IMR-90 (cell line): ENCODE measurements around the gene AP2B1. TPM values are rescaled to one million over a fixed set of nuclear protein-coding genes. Genes with fewer than 3 reads are reported as not detected.
A peak's percentile ranks its signal among the peaks of the same experiment; 100 is the strongest.

ENCODE experiments used
- ATAC-seq: fragments of 200-7000 bp; cut with Tn5 transposase; 2 replicates; pipeline ENCODE4 v1.9.1; 2020; ENCODE audit warnings: low read depth, mild to moderate bottlenecking, moderate library complexity
- BruUV-seq: library from RNA; stranded (reverse); fragments of 400-500 nt; replicated peaks from 2 replicates; lab custom pipeline; 2021; lab: Mats Ljungman, UMichigan
- CTCF ChIA-PET: fragments of 300-600 bp; formaldehyde crosslinking; extraction: SDS; loops from one replicate; lab custom pipeline; 2021; ENCODE audit warnings: antibody characterized with exemption; lab: Yijun Ruan, JAX
- POLR2A ChIA-PET: fragments of 300-600 bp; sonication (Branson Sonifier 250); formaldehyde crosslinking; loops from one replicate; lab custom pipeline; 2022; ENCODE audit warnings: antibody characterized with exemption; ENCODE audit not compliant: unreplicated experiment; lab: Charles Lee
- DNase-seq: peaks from one replicate; pipeline ENCODE4 v3.0.0; 2013
- H2AFZ ChIP-seq: replicated peaks from 2 replicates; pipeline ENCODE3; 2013; ENCODE audit warnings: low read length, mild to moderate bottlenecking; ENCODE audit not compliant: poor library complexity
- H2AK5ac ChIP-seq: 2 replicates; pipeline ENCODE4 v1.6.1; 2013; ENCODE audit warnings: low read depth, low read length, inconsistent platforms
- H2AK9ac ChIP-seq: replicated peaks from 2 replicates; pipeline ENCODE3; 2013; ENCODE audit warnings: mild to moderate bottlenecking, low read depth, low read length, moderate library complexity; ENCODE audit not compliant: poor library complexity
- H2BK120ac ChIP-seq: 2 replicates; pipeline ENCODE4 v1.6.1; 2013; ENCODE audit warnings: low read depth, low read length, inconsistent platforms
- H2BK15ac ChIP-seq: 3 replicates; pipeline ENCODE4 v1.6.1; 2013; ENCODE audit warnings: low read depth, low read length, inconsistent platforms
- H2BK20ac ChIP-seq: 2 replicates; pipeline ENCODE4 v1.6.1; 2013; ENCODE audit warnings: low read depth, mild to moderate bottlenecking, inconsistent platforms, low read length, moderate library complexity
- H2BK5ac ChIP-seq: 2 replicates; pipeline ENCODE4 v1.6.1; 2013; ENCODE audit warnings: mild to moderate bottlenecking, low read depth, low read length, inconsistent platforms; ENCODE audit not compliant: poor library complexity, severe bottlenecking
- H3K14ac ChIP-seq: replicated peaks from 2 replicates; pipeline ENCODE4 v1.6.1; 2013; ENCODE audit warnings: low read depth, low read length, inconsistent platforms
- H3K18ac ChIP-seq: 2 replicates; pipeline ENCODE4 v1.6.1; 2013; ENCODE audit warnings: low read depth, low read length, control low read depth
- H3K23ac ChIP-seq: 2 replicates; pipeline ENCODE4 v1.6.1; 2013; ENCODE audit warnings: low read depth, low read length, inconsistent platforms
- H3K27ac ChIP-seq: 2 replicates; pipeline ENCODE4 v1.5.1; 2013; ENCODE audit warnings: mild to moderate bottlenecking, control low read depth, low read length; ENCODE audit not compliant: insufficient read depth
- H3K27me3 ChIP-seq: 2 replicates; pipeline ENCODE4 v1.6.1; 2013; ENCODE audit warnings: low read length; ENCODE audit not compliant: control insufficient read depth, insufficient read depth
- H3K36me3 ChIP-seq: 2 replicates; pipeline ENCODE4 v1.6.1; 2013; ENCODE audit warnings: low read length, mixed read lengths; ENCODE audit not compliant: control insufficient read depth, insufficient read depth
- H3K4ac ChIP-seq: 2 replicates; pipeline ENCODE4 v1.6.1; 2013; ENCODE audit warnings: low read depth, low read length, inconsistent platforms
- H3K4me1 ChIP-seq: 2 replicates; pipeline ENCODE4 v1.6.1; 2013; ENCODE audit warnings: low read length, mixed read lengths; ENCODE audit not compliant: control insufficient read depth, insufficient read depth
- H3K4me2 ChIP-seq: 2 replicates; pipeline ENCODE4 v1.6.1; 2013; ENCODE audit warnings: low read depth, mild to moderate bottlenecking, control low read depth, low read length, moderate library complexity
- H3K4me3 ChIP-seq: 2 replicates; pipeline ENCODE4 v1.5.1; 2013; ENCODE audit warnings: low read depth, mild to moderate bottlenecking, control low read depth, low read length, moderate library complexity; ENCODE audit not compliant: insufficient read depth
- H3K56ac ChIP-seq: 2 replicates; pipeline ENCODE4 v1.6.1; 2013; ENCODE audit warnings: low read length, inconsistent platforms; ENCODE audit not compliant: insufficient read depth; ENCODE audit errors: extremely low read depth
- H3K79me1 ChIP-seq, 2 experiments: 2 replicates each; pipeline ENCODE4 v1.6.1; 2013; ENCODE audit warnings: low read length in 2 of 2, inconsistent platforms in 1 of 2, low read depth in 1 of 2
- H3K9ac ChIP-seq: 2 replicates; pipeline ENCODE4 v1.6.1; 2013; ENCODE audit warnings: low read depth, low read length, control low read depth
- H3K9me1 ChIP-seq: 2 replicates; pipeline ENCODE4 v1.6.1; 2013; ENCODE audit warnings: low read length, inconsistent platforms; ENCODE audit not compliant: insufficient read depth
- H3K9me3 ChIP-seq: 2 replicates; pipeline ENCODE4 v1.6.1; 2013; ENCODE audit warnings: low read length; ENCODE audit not compliant: control insufficient read depth, insufficient read depth
- H4K20me1 ChIP-seq: 2 replicates; pipeline ENCODE4 v1.6.1; 2013; ENCODE audit warnings: low read length, inconsistent platforms; ENCODE audit not compliant: insufficient read depth
- H4K5ac ChIP-seq: 2 replicates; pipeline ENCODE4 v1.6.1; 2013; ENCODE audit warnings: mild to moderate bottlenecking, low read depth, low read length, control low read depth
- H4K8ac ChIP-seq, 2 experiments: 2 replicates each; pipeline ENCODE4 v1.6.1; 2013; ENCODE audit warnings: low read depth in 2 of 2, low read length in 2 of 2, control low read depth in 1 of 2, inconsistent platforms in 1 of 2
- H4K91ac ChIP-seq: 2 replicates; pipeline ENCODE4 v1.6.1; 2013; ENCODE audit warnings: low read depth, low read length, inconsistent platforms; ENCODE audit not compliant: insufficient read depth
- BHLHE40 ChIP-seq: fragments of 150-350 bp; IDR thresholded peaks from 2 replicates; pipeline ENCODE4 v1.6.1; 2016; ENCODE audit warnings: mild to moderate bottlenecking, low read depth, low read length
- CEBPB ChIP-seq: IDR thresholded peaks from 2 replicates; pipeline ENCODE4 v1.6.1; 2012; ENCODE audit warnings: low read depth, low read length, improper control_type of control experiment
- CHD1 ChIP-seq: IDR thresholded peaks from 2 replicates; pipeline ENCODE4 v1.6.1; 2012; ENCODE audit warnings: low read depth, low read length, improper control_type of control experiment
- CTCF ChIP-seq: conservative IDR thresholded peaks from 2 replicates; pipeline ENCODE4 v1.5.1; 2012; ENCODE audit warnings: mild to moderate bottlenecking, low read depth, low read length, improper control_type of control experiment
- ELK1 ChIP-seq: fragments of 150-350 bp; IDR thresholded peaks from 2 replicates; pipeline ENCODE4 v1.6.1; 2016; ENCODE audit warnings: low read depth, mild to moderate bottlenecking, low read length, moderate library complexity, borderline replicate concordance
- FOS ChIP-seq: fragments of 150-350 bp; IDR thresholded peaks from 2 replicates; pipeline ENCODE4 v1.6.1; 2016; ENCODE audit warnings: low read depth, low read length
- MAFK ChIP-seq: IDR thresholded peaks from 2 replicates; pipeline ENCODE4 v1.6.1; 2012; ENCODE audit warnings: low read depth, low read length, improper control_type of control experiment
- MAZ ChIP-seq: IDR thresholded peaks from 2 replicates; pipeline ENCODE4 v1.6.1; 2012; ENCODE audit warnings: low read depth, mild to moderate bottlenecking, low read length, improper control_type of control experiment, moderate library complexity, borderline replicate concordance
- NFE2L2 ChIP-seq: fragments of 150-350 bp; IDR thresholded peaks from 2 replicates; pipeline ENCODE4 v1.6.1; 2016; ENCODE audit warnings: low read depth, mild to moderate bottlenecking, low read length
- POLR2A ChIP-seq: IDR thresholded peaks from 2 replicates; pipeline ENCODE4 v1.6.1; 2012; ENCODE audit warnings: mild to moderate bottlenecking, low read depth, low read length
- RAD21 ChIP-seq: IDR thresholded peaks from 2 replicates; pipeline ENCODE4 v1.6.1; 2012; ENCODE audit warnings: low read length, improper control_type of control experiment
- RFX5 ChIP-seq: IDR thresholded peaks from 2 replicates; pipeline ENCODE4 v1.8.0; 2012; ENCODE audit warnings: low read depth, mild to moderate bottlenecking, low read length, moderate library complexity
- SMC3 ChIP-seq: fragments of 150-350 bp; IDR thresholded peaks from 2 replicates; pipeline ENCODE4 v1.6.1; 2016; ENCODE audit warnings: low read depth, mild to moderate bottlenecking, antibody characterized with exemption, low read length, moderate library complexity
- USF2 ChIP-seq: fragments of 150-350 bp; IDR thresholded peaks from 2 replicates; pipeline ENCODE4 v1.6.1; 2017; ENCODE audit warnings: mild to moderate bottlenecking, antibody characterized with exemption, low read length, low read depth
- WGBS, 2 experiments: methylation state at CpG; one replicate each; pipeline versions ENCODE4 v1.1.5 to v1.1.7; 2013; ENCODE audit warnings: missing lambda C conversion rate in 2 of 2; ENCODE audit not compliant: insufficient read length in 1 of 2; ENCODE audit errors: extremely low coverage in 2 of 2; 5-methylcytosine and 5-hydroxymethylcytosine counted together
- dilution Hi-C: fragments of 300-500 bp; cut with HindIII; formaldehyde crosslinking; loops from one replicate; pipeline ENCODE4 v1.14.3; 2018; ENCODE audit warnings: low sequenced_read_pairs; ENCODE audit not compliant: unreplicated experiment
- in situ Hi-C: fragments of 300-500 bp; cut with MboI; formaldehyde crosslinking; loops from 3 replicates; pipeline ENCODE4 v1.14.3; 2019; ENCODE audit warnings: low sequenced_read_pairs, inconsistent platforms, mixed read lengths
- intact Hi-C: fragments of 100-400 bp; cut with micrococcal nuclease; formaldehyde crosslinking; loops from 2 replicates; pipeline ENCODE4 v1.10.0; 2022
- polyA plus RNA-seq, 3 experiments: library from polyadenylated mRNA; depleted of rRNA; stranded (reverse); fragments of >200 nt; gene quantifications; 2 replicates each; pipeline ENCODE4 v1.2.3, GENCODE V29; 2012; ENCODE audit warnings: low replicate concordance in 1 of 3
- total RNA-seq: library from RNA; depleted of rRNA; stranded (reverse); fragments of >200 nt; gene quantifications from 2 replicates; pipeline ENCODE4 v1.2.3, GENCODE V29; 2012

Gene AP2B1
- total and polyA plus RNA-seq, 2 of the 4 experiments (the other 2 are of a cell fraction), result 102 to 125 TPM

- 0 out of 2 replicates have a peak, but pooled peaks cover 3% of the 10 kb centered on the region for H4K20me1 ChIP-seq
- H2BK120ac ChIP-seq, result no peak overlapping the region
- peaks cover 4% of the 10 kb centered on the region; the same call in 1 of the 2 replicates for H3K9me1 ChIP-seq
- H2BK15ac ChIP-seq, result no peak overlapping the region
- 0 out of 2 replicates have a peak overlapping the region, but pooled peaks have one; percentile 2 for H2AK5ac ChIP-seq
- dilution Hi-C loops, result no loop called here
- peak overlapping the region; percentile 90 for H3K4me2 ChIP-seq
- intact Hi-C loops, result no loop called here
- peak overlapping the region; percentile 73 for H2AFZ ChIP-seq
- H3K4me1 ChIP-seq, result peaks cover 4% of the 10 kb centered on the region
- H3K27ac ChIP-seq, result no peak overlapping the region
- H4K5ac ChIP-seq, result no peak overlapping the region
- peak overlapping the region; percentile 35 for H2AK9ac ChIP-seq
- no peak overlapping the region for H4K8ac ChIP-seq
- H2BK5ac ChIP-seq, result no peak overlapping the region
- no peak overlapping the region for H3K4ac ChIP-seq
- H3K18ac ChIP-seq, result no peak overlapping the region
- H2BK20ac ChIP-seq, result no peak overlapping the region
- no peak overlapping the region; the same call in 1 of the 2 replicates for H3K14ac ChIP-seq
- no peaks in the 10 kb centered on the region for H3K9me3 ChIP-seq
- peaks cover 0 to 10% of the 10 kb centered on the region in 2 experiments; a peak in 2 of 4 replicates for H3K79me1 ChIP-seq
- BruUV-seq, result no TSS peak
- no peaks in the 10 kb centered on the region for H3K36me3 ChIP-seq
- CTCF ChIA-PET, result interaction anchor here (0.6 kb wide), 2 partner anchors 42 to 119 kb away, joined by 3 read pairs; no protein-coding TSS in a partner anchor
- DNase-seq (no peak), ATAC-seq (peak; percentile 52)
- H4K91ac ChIP-seq, result no peak overlapping the region
- in situ Hi-C loops, result loop anchor here (25.0 kb wide), 1 partner anchor 370 kb away; the partner anchor contains the start of gene SLFN11
- WGBS, 2 experiments, result 10% methylated on average over 11 of the region's 47 CpGs; no CpG with 5 or more reads in 1 of the 2 experiments
- peak overlapping the region; percentile 69 for H3K9ac ChIP-seq
- peak overlapping the region; percentile 58 for H3K4me3 ChIP-seq
- no peak overlapping the region for H3K56ac ChIP-seq
- H3K23ac ChIP-seq, result no peak overlapping the region
- POLR2A ChIA-PET, result no interaction called here
- no peaks in the 10 kb centered on the region for H3K27me3 ChIP-seq
- no peak for TF ChIP-seq USF2
- TF ChIP-seq NFE2L2, result no peak
- no peak for TF ChIP-seq SMC3
- no peak for TF ChIP-seq CEBPB
- no peak for TF ChIP-seq CTCF
- TF ChIP-seq RAD21, result no peak
- TF ChIP-seq CHD1, result no peak
- no peak for TF ChIP-seq FOS
- no peak for TF ChIP-seq MAZ
- no peak for TF ChIP-seq BHLHE40
- no peak for TF ChIP-seq POLR2A
- TF ChIP-seq MAFK, result no peak
- TF ChIP-seq RFX5, result no peak
- TF ChIP-seq ELK1, result no peak
Observed at GRCh38 chr17:35731917-35732805, 145.0 kb downstream of the AP2B1 start.
